Measurements from ENCODE around the gene SCAP. TPM values are rescaled to one million over a fixed set of nuclear protein-coding genes. Genes with fewer than 3 reads are reported as not detected.

SCAP gene
- total and polyA plus RNA-seq, 2 of the 13 experiments (the other 11 are each of a cell fraction or from before 2014, with no cell fraction given) = 40.4 to 53.3 TPM

DNA sequence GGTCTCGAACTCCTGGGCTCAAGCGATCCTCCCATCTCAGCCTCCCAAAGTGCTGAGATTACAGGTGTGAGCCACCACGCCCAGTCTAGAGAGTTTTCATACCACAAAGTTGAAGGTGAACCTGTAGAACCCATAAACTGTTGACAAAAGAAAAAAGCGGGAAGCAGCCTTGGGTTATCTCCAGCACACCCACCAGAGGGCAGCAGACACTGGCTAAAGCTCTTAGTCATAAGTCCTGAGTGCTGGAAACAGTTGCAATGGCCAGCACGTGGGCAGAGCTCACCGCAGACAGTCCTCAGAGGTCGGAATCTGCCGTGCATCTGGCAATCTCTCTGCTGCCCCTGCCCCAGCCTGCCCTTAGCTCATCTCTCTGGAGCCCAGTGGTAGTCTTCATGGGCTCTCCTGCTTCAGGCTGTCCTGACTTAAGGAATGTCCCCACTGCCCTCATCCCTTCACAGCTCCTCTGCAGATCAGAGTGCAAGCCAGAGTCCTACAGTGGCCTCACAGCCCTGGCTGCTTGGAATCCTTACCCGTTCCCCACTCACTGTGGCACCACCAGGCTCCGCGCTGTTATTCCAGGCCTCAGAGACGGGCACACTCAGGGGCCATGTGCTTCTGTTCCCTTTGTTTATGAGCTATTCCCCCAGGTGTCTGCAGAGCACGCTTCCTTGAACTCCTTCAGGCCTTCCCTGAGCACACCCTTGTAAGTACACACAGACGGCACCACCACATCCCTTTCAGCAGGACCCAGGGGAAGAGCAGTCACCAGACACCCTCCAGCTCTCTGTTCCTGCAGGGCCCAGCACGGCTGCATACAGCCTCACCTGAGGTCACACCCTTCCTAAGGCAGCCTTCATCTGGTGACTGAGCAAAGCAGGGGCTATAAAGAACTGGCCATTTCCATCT is 46.6 kb upstream of the SCAP start (continued):
- TF ChIP-seq ATF1 (CRISPR knock-in tag; IDR thresholded peaks at IDR 0.05) (no peak), ELF1 (CRISPR knock-in tag; IDR thresholded peaks at IDR 0.05) (no peak), RELA (CRISPR knock-in tag; IDR thresholded peaks at IDR 0.05) (no peak), ZNF550 (CRISPR knock-in tag; IDR thresholded peaks at IDR 0.05; ENCODE audit: borderline replicate concordance) (no peak), SP140L (CRISPR knock-in tag; IDR thresholded peaks at IDR 0.05; ENCODE audit: borderline replicate concordance) (no peak), ZNF383 (CRISPR knock-in tag; IDR thresholded peaks at IDR 0.05; ENCODE audit: borderline replicate concordance) (no peak), HMG20A (CRISPR knock-in tag; IDR thresholded peaks at IDR 0.05; ENCODE audit: borderline replicate concordance) (no peak), ZNF44 (CRISPR knock-in tag; IDR thresholded peaks at IDR 0.05) (no peak), TEAD2 (CRISPR knock-in tag; IDR thresholded peaks at IDR 0.05) (no peak), IKZF1 (IDR thresholded peaks at IDR 0.05) (no peak), ATAD3A (CRISPR knock-in tag; IDR thresholded peaks at IDR 0.05) (no peak), ZNF724P (CRISPR knock-in tag; IDR thresholded peaks at IDR 0.05; ENCODE audit: borderline replicate concordance) (no peak; the same call in 1 of the 2 replicates), IRF2 (CRISPR knock-in tag; IDR thresholded peaks at IDR 0.05) (no peak), ZKSCAN8 (CRISPR knock-in tag; IDR thresholded peaks at IDR 0.05; ENCODE audit: borderline replicate concordance) (peak; percentile 68; the same call in 1 of the 2 replicates), KMT2B (CRISPR knock-in tag; IDR thresholded peaks at IDR 0.05) (no peak; the same call in 1 of the 2 replicates), DMAP1 (CRISPR knock-in tag; IDR thresholded peaks at IDR 0.05) (peak; percentile 61; the same call in 1 of the 2 replicates), ZNF780A (CRISPR knock-in tag; IDR thresholded peaks at IDR 0.05) (no peak), RFX3 (CRISPR knock-in tag; IDR thresholded peaks at IDR 0.05) (no peak), ZSCAN9 (CRISPR knock-in tag; IDR thresholded peaks at IDR 0.05; ENCODE audit: borderline replicate concordance) (0 out of 2 replicates have a peak, but pooled peaks have one; percentile 54), SAP130 (CRISPR knock-in tag; IDR thresholded peaks at IDR 0.05; ENCODE audit: low read depth) (peak; percentile 84), ZNF678 (CRISPR knock-in tag; IDR thresholded peaks at IDR 0.05) (no peak), FOXC1 (CRISPR knock-in tag; IDR thresholded peaks at IDR 0.05; ENCODE audit: borderline replicate concordance) (no peak; the same call in 1 of the 2 replicates), HOXA3 (CRISPR knock-in tag; IDR thresholded peaks at IDR 0.05) (peak; percentile 61; the same call in 1 of the 2 replicates), ZNF382 (CRISPR knock-in tag; IDR thresholded peaks at IDR 0.05; ENCODE audit: borderline replicate concordance) (no peak)
- TF ChIP-seq, protein P1, sequence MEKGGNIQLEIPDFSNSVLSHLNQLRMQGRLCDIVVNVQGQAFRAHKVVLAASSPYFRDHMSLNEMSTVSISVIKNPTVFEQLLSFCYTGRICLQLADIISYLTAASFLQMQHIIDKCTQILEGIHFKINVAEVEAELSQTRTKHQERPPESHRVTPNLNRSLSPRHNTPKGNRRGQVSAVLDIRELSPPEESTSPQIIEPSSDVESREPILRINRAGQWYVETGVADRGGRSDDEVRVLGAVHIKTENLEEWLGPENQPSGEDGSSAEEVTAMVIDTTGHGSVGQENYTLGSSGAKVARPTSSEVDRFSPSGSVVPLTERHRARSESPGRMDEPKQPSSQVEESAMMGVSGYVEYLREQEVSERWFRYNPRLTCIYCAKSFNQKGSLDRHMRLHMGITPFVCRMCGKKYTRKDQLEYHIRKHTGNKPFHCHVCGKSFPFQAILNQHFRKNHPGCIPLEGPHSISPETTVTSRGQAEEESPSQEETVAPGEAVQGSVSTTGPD (CRISPR knock-in tag; IDR thresholded peaks at IDR 0.05) = no peak
- TF ChIP-seq, protein P2, sequence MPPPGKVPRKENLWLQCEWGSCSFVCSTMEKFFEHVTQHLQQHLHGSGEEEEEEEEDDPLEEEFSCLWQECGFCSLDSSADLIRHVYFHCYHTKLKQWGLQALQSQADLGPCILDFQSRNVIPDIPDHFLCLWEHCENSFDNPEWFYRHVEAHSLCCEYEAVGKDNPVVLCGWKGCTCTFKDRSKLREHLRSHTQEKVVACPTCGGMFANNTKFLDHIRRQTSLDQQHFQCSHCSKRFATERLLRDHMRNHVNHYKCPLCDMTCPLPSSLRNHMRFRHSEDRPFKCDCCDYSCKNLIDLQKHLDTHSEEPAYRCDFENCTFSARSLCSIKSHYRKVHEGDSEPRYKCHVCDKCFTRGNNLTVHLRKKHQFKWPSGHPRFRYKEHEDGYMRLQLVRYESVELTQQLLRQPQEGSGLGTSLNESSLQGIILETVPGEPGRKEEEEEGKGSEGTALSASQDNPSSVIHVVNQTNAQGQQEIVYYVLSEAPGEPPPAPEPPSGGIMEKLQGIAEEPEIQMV (CRISPR knock-in tag; IDR thresholded peaks at IDR 0.05; ENCODE audit: low read depth) = peak; percentile 61; the same call in 1 of the 2 replicates
- TF ChIP-seq, protein P3, sequence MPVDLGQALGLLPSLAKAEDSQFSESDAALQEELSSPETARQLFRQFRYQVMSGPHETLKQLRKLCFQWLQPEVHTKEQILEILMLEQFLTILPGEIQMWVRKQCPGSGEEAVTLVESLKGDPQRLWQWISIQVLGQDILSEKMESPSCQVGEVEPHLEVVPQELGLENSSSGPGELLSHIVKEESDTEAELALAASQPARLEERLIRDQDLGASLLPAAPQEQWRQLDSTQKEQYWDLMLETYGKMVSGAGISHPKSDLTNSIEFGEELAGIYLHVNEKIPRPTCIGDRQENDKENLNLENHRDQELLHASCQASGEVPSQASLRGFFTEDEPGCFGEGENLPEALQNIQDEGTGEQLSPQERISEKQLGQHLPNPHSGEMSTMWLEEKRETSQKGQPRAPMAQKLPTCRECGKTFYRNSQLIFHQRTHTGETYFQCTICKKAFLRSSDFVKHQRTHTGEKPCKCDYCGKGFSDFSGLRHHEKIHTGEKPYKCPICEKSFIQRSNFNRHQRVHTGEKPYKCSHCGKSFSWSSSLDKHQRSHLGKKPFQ (CRISPR knock-in tag; IDR thresholded peaks at IDR 0.05; ENCODE audit: insufficient replicate concordance) = no peak

Measured in HepG2 (cell line).